LNCaP clone FGC (cell line): ENCODE results near the gene DGAT2L6.
A peak's percentile ranks its signal among the peaks of the same experiment; 100 is the strongest.

Experiments used
- DNase-seq: peaks from one replicate; pipeline ENCODE4 v3.0.0-alpha.2; 2011; ENCODE audit warnings: low read depth
- H3K4me3 ChIP-seq: 2 replicates; pipeline ENCODE4 v1.5.1; 2011; ENCODE audit warnings: mild to moderate bottlenecking, low read depth, low read length, control low read depth
- TF ChIP-seq, protein P1 (sequence below): IDR thresholded peaks from 2 replicates; pipeline ENCODE4 v1.5.1; 2012; ENCODE audit warnings: mild to moderate bottlenecking; ENCODE audit not compliant: control insufficient read depth, insufficient read depth; ENCODE audit errors: extremely low read depth

DGAT2L6 gene

DNA sequence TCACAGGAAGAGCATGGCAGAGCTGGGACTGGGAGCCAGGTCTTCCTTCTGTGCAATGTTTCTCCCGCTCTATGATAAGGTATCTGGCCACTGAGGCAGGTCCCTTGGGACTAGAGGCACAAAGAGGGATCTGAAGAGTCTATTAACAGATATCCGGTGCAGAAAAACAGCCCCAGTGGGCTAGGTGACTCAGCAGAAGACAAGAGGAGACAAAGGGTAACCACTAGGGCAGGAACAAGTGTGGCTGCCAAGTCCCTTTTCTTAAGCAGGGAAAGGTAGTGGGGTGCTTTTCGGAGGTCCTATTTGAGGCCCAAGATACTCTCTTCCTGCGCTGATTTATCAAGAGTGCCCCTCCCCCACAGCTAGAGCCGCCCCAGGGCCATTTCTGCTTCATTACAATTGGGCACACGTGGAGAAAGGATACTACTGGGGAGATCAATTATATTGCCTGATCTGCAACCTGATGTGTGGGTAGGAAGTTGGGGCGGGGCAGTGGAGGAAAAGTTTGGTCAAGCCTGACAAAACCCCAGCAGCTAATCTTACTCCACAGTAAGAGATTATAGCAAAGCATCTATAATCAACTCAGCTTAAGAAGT lies at the start of gene DGAT2L6:
DGAT2L6 (plus strand) TSS at position 546 of the 596 bp plus-strand sequence. CDS start 100 bp downstream, outside the sequence.
- TF ChIP-seq, protein P1, sequence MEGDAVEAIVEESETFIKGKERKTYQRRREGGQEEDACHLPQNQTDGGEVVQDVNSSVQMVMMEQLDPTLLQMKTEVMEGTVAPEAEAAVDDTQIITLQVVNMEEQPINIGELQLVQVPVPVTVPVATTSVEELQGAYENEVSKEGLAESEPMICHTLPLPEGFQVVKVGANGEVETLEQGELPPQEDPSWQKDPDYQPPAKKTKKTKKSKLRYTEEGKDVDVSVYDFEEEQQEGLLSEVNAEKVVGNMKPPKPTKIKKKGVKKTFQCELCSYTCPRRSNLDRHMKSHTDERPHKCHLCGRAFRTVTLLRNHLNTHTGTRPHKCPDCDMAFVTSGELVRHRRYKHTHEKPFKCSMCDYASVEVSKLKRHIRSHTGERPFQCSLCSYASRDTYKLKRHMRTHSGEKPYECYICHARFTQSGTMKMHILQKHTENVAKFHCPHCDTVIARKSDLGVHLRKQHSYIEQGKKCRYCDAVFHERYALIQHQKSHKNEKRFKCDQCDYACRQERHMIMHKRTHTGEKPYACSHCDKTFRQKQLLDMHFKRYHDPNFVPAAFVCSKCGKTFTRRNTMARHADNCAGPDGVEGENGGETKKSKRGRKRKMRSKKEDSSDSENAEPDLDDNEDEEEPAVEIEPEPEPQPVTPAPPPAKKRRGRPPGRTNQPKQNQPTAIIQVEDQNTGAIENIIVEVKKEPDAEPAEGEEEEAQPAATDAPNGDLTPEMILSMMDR: no peak
- no peak within 1 kb of the TSS for H3K4me3 ChIP-seq
- no peak for DNase-seq

GRCh38 chrX:70128071-70128470 lies 49.2 kb upstream of the DGAT2L6 start:
- no peak overlapping the region for H3K4me3 ChIP-seq
- TF ChIP-seq, protein P1: no peak
- DNase-seq: no peak

GRCh38 chrX:70129816-70130215 lies 47.5 kb upstream of the DGAT2L6 start:
- H3K4me3 ChIP-seq: no peak overlapping the region
- DNase-seq: no peak
- TF ChIP-seq, protein P1: no peak

DNA sequence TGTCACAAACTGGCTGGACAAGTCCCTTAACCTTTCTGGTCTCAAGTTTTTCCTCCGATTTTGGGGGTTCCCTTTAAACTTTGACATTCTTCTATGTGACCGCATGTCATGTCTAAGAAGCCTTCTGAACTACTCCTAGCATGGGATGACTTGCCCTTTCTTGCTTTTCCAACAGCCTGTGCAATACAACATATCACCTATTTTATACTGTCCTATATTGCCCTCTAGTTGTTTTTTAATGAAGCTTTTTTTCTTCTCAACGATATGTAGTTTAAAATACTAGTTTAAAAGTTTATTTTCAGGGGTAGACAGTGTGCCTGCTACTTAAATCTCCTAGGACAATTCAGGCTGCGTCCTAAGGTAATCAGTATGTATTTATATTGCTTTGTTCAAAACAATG lies 45.1 kb upstream of the DGAT2L6 start:
- no peak for DNase-seq
- peak overlapping the region; percentile 85 for H3K4me3 ChIP-seq
- TF ChIP-seq, protein P1: 0 out of 2 replicates have a peak, but pooled peaks have one; percentile 15

DNA sequence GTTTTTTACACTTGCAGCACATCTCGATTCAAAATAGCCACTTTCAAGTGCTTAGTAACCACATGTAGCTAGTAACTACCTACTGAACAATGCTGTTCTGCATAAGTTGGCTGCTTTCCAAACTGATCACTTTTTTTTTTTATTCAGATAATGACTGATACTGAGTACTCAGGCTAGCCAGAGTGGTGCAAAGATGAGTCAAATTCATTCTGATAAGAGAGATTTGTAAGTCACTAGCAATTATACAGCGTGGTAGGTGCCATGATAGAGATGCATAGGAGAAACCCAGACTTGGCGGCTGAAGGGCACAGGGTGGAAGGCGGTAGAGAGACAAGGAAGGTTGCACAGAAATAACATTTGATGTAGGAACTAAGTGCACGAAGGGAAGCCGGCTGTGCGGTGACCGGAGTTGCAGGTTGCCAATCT lies 44.4 kb upstream of the DGAT2L6 start:
- DNase-seq: no peak
- H3K4me3 ChIP-seq: peak overlapping the region; percentile 85
- TF ChIP-seq, protein P1: no peak

- DNase-seq: peak; percentile 82
- TF ChIP-seq, protein P1: peak; percentile 34
- H3K4me3 ChIP-seq: peak within 1 kb of the TSS; percentile 85
These were observed 43.8 kb upstream of the DGAT2L6 start, which contains the start of gene IGBP1 for GRCh38 chrX:70133303-70134115. Gene IGBP1 (plus strand): TSS chrX:70133447. CDS start chrX:70133948, 501 bp downstream.

GRCh38 chrX:70134116-70134477 lies 43.2 kb upstream of the DGAT2L6 start:
- TF ChIP-seq, protein P1: no peak
- H3K4me3 ChIP-seq: peak overlapping the region; percentile 85
- peak; percentile 34 for DNase-seq
